Prostate gland (tissue), 2 donors: ENCODE measurements around the gene ICA1. TPM values are rescaled to one million over a fixed set of nuclear protein-coding genes. Genes with fewer than 3 reads are reported as not detected.

Source experiments
- DNase-seq: peaks from one replicate; pipeline ENCODE4 v3.0.0-alpha.2; 2019; ENCODE audit warnings: low spot score
- H3K27ac ChIP-seq, 2 donors: fragments of 200-600 bp; sonication (generic); 2 replicates each; pipeline ENCODE4 v1.5.1; 2017 to 2019
- H3K27me3 ChIP-seq: fragments of 200-600 bp; sonication (generic); replicated peaks from 2 replicates; pipeline ENCODE4 v1.5.1; 2019; ENCODE audit not compliant: insufficient read depth
- H3K36me3 ChIP-seq, 2 donors: fragments of 200-600 bp; sonication (generic); 1 replicate in 1 of 2; 2 replicates in 1 of 2; pipeline versions ENCODE4 v1.5.1 to v1.8.1; 2017 to 2019
- H3K4me1 ChIP-seq: fragments of 200-600 bp; sonication (generic); replicated peaks from 2 replicates; pipeline ENCODE4 v1.5.1; 2019
- H3K4me3 ChIP-seq, 2 donors: fragments of 200-600 bp; sonication (generic); 2 replicates each; pipeline ENCODE4 v1.5.1; 2017 to 2019
- H3K9me3 ChIP-seq: fragments of 200-600 bp; sonication (generic); 2 replicates; pipeline ENCODE4 v1.5.1; 2017
- POLR2A ChIP-seq: fragments of 450-650 bp; IDR thresholded peaks from one replicate; pipeline ENCODE4 v1.6.1; 2016; ENCODE audit warnings: antibody characterized with exemption, mild to moderate bottlenecking
- POLR2AphosphoS5 ChIP-seq: sonication (generic); formaldehyde crosslinking; IDR thresholded peaks from one replicate; pipeline ENCODE4 v1.6.1; 2017; ENCODE audit warnings: antibody characterized with exemption
- WGBS: methylation state at CpG from one replicate; pipeline ENCODE4 v1.1.5; 2018; 5-methylcytosine and 5-hydroxymethylcytosine counted together
- intact Hi-C: fragments of 100-400 bp; cut with DNase I; formaldehyde crosslinking; loops from one replicate; pipeline ENCODE4 v1.14.2; 2022
- total RNA-seq, 2 donors: library from RNA; depleted of rRNA; stranded (reverse); fragments of >200 nt; gene quantifications; one replicate each; pipeline ENCODE4 v1.1.0, GENCODE V29; 2016
- TF ChIP-seq, protein P1 (sequence below), 4 experiments: fragments of 200-600 bp in 2 of 4; fragments of 450-650 bp in 2 of 4; sonication (generic) in 2 of 4; IDR thresholded peaks; 1 replicate in 3 of 4; 2 replicates in 1 of 4; pipeline ENCODE4 v1.5.1; 2016 to 2019; ENCODE audit warnings: antibody characterized with exemption in 4 of 4, mild to moderate bottlenecking in 2 of 4, moderate library complexity in 2 of 4

The ICA1 gene
- total RNA-seq, 2 donors from 2014 or later, result 49.1 to 51.0 TPM

DNA sequence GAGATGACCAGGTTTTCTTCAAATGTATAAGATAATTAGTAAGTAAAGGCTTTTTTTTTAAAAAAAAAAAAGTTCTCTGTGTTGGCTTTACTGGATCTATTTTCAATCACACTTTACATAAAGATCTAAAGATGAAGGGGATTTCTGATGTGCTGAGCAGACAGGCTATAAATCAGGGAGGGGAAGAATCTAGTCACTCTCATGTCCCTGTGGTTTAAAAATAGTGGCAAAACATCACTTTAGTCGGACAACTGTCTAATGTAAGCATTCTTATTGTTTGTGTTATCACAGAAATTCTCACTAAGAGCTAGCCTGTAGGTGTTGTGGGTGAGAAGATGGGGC is 132.7 kb downstream of the ICA1 start:
- Histone ChIP-seq H3K27me3 (no peaks in the 10 kb centered on the region), H3K4me1 (no peaks in the 10 kb centered on the region), H3K36me3 (no peaks in the 10 kb centered on the region), H3K4me3 (no peak overlapping the region), H3K9me3 (no peaks in the 10 kb centered on the region), H3K27ac (no peak overlapping the region)
- intact Hi-C loops, result no loop called here
- no peak for DNase-seq
- 66% methylated on average over 1 of the region's 1 CpG for WGBS
- TF ChIP-seq, protein P1, sequence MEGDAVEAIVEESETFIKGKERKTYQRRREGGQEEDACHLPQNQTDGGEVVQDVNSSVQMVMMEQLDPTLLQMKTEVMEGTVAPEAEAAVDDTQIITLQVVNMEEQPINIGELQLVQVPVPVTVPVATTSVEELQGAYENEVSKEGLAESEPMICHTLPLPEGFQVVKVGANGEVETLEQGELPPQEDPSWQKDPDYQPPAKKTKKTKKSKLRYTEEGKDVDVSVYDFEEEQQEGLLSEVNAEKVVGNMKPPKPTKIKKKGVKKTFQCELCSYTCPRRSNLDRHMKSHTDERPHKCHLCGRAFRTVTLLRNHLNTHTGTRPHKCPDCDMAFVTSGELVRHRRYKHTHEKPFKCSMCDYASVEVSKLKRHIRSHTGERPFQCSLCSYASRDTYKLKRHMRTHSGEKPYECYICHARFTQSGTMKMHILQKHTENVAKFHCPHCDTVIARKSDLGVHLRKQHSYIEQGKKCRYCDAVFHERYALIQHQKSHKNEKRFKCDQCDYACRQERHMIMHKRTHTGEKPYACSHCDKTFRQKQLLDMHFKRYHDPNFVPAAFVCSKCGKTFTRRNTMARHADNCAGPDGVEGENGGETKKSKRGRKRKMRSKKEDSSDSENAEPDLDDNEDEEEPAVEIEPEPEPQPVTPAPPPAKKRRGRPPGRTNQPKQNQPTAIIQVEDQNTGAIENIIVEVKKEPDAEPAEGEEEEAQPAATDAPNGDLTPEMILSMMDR (IDR thresholded peaks at IDR 0.05), result no peak
- TF ChIP-seq POLR2A (no peak), POLR2AphosphoS5 (no peak)

- TF ChIP-seq POLR2AphosphoS5 (no peak), POLR2A (no peak)
- TF ChIP-seq, protein P1 (IDR thresholded peaks at IDR 0.05), result no peak
- WGBS, result 62% methylated on average over 12 of the region's 12 CpGs
- H3K4me3 ChIP-seq, result no peak overlapping the region
- H3K27me3 ChIP-seq, result no peaks in the 10 kb centered on the region
- H3K9me3 ChIP-seq, result no peaks in the 10 kb centered on the region
- H3K36me3 ChIP-seq, result no peaks in the 10 kb centered on the region
- no peak for DNase-seq
- H3K27ac ChIP-seq, result no peak overlapping the region
- intact Hi-C loops, result no loop called here
- no peaks in the 10 kb centered on the region for H3K4me1 ChIP-seq
Measured at GRCh38 chr7:8128449-8129317, 133.3 kb downstream of the ICA1 start.

DNA sequence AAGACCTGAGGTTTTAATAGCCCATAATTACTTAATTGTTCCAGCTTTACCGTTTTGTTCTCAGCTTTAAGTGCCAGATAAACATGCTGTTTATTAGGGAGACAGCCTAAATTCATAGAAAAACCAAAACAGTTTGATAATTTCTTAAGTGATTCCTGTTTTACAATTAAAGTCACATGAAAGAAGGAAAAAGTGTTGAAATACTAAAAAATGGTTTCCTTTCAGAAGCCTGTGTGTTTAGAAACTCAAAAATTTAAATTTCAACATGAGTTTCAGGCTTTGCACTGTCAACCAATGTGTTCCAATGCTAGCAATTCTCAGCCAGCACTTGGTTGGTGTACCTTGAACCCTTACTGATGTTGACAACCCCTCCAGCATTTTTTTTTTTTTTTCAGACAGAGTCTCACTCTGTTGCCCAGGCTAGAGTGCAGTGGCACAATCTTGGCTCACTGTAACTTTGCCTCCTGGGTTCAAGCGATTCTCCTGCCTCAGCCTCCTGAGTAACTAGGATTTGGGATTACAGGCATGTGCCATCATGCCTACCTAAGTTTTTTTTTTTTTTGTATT is 135.3 kb downstream of the ICA1 start:
- TF ChIP-seq, protein P1 (IDR thresholded peaks at IDR 0.05), result no peak
- TF ChIP-seq POLR2A (no peak), POLR2AphosphoS5 (no peak)
- H3K27ac ChIP-seq, result no peak overlapping the region
- 57% methylated on average over 2 of the region's 2 CpGs for WGBS

GRCh38 chr7:8125680-8126444 is 136.1 kb downstream of the ICA1 start:
- H3K4me1 ChIP-seq, result no peaks in the 10 kb centered on the region
- WGBS, result 82% methylated on average over 8 of the region's 8 CpGs

More for the DNA sequence above, 135.3 kb downstream of the ICA1 start:
- H3K4me1 ChIP-seq, result no peaks in the 10 kb centered on the region
- intact Hi-C loops, result no loop called here
- H3K27me3 ChIP-seq, result no peaks in the 10 kb centered on the region
- H3K9me3 ChIP-seq, result no peaks in the 10 kb centered on the region
- H3K36me3 ChIP-seq, result no peaks in the 10 kb centered on the region
- DNase-seq, result no peak
- H3K4me3 ChIP-seq, result no peak overlapping the region

More at GRCh38 chr7:8125680-8126444, 136.1 kb downstream of the ICA1 start:
- Histone ChIP-seq H3K27ac (no peak overlapping the region), H3K4me3 (no peak overlapping the region), H3K9me3 (no peaks in the 10 kb centered on the region), H3K36me3 (no peaks in the 10 kb centered on the region), H3K27me3 (no peaks in the 10 kb centered on the region)
- DNase-seq, result no peak
- TF ChIP-seq, protein P1 (IDR thresholded peaks at IDR 0.05), result no peak
- TF ChIP-seq POLR2A, result no peak
- no peak for TF ChIP-seq POLR2AphosphoS5
- intact Hi-C loops, result no loop called here
